Activated T-cell treated with anti-CD3 and anti-CD28 coated beads for 1 hour (primary cell): ENCODE results near the gene ZBBX.
A peak's percentile ranks its signal among the peaks of the same experiment; 100 is the strongest.
"Not testable (repeated sequence)": the region's sequence is repeated elsewhere in the genome, so short reads cannot be mapped to it uniquely, and the experiment has no call there.

Source experiments
- DNase-seq: peaks from one replicate; pipeline ENCODE4 v3.0.0-alpha.2; 2020; ENCODE audit warnings: low read depth

ZBBX gene

GRCh38 chr3:167380004-167380689 is at the start of gene ZBBX:
TSS of gene ZBBX (minus strand) at chr3:167380297. CDS start at chr3:167372901, 7,396 bp downstream.
- peak; percentile 73 for DNase-seq

- not testable (repeated sequence) for DNase-seq
Measured at GRCh38 chr3:167426962-167427361, 46.9 kb upstream of the ZBBX start.

- not testable (repeated sequence) for DNase-seq
Measured at GRCh38 chr3:167422396-167422795, 42.3 kb upstream of the ZBBX start.

GRCh38 chr3:167409611-167410010 is 29.5 kb upstream of the ZBBX start:
- no peak for DNase-seq

- no peak for DNase-seq
Measured at GRCh38 chr3:167406876-167407492, 26.9 kb upstream of the ZBBX start.

- DNase-seq, result no peak
Measured at GRCh38 chr3:167397826-167398225, 17.7 kb upstream of the ZBBX start.

- no peak for DNase-seq
Measured at GRCh38 chr3:167396075-167396474, 16.0 kb upstream of the ZBBX start.

GRCh38 chr3:167394003-167394402 is 13.9 kb upstream of the ZBBX start:
- no peak for DNase-seq

- DNase-seq, result no peak
Measured at GRCh38 chr3:167382155-167382554, 2.1 kb upstream of the ZBBX start.

GRCh38 chr3:167375478-167375877 is 4.6 kb downstream of the ZBBX start:
- DNase-seq, result no peak

GRCh38 chr3:167372138-167372537 is 8.0 kb downstream of the ZBBX start:
- no peak for DNase-seq

- no peak for DNase-seq
Measured at GRCh38 chr3:167361948-167362347, 18.1 kb downstream of the ZBBX start.

GRCh38 chr3:167361306-167361705 is 18.8 kb downstream of the ZBBX start:
- no peak for DNase-seq

- DNase-seq, result no peak
Measured at GRCh38 chr3:167355446-167355845, 24.7 kb downstream of the ZBBX start.

GRCh38 chr3:167354751-167355150 is 25.3 kb downstream of the ZBBX start:
- DNase-seq, result no peak

- DNase-seq, result no peak
Measured at GRCh38 chr3:167350245-167350862, 29.7 kb downstream of the ZBBX start.

- DNase-seq, result no peak
Measured at GRCh38 chr3:167346171-167346570, 33.9 kb downstream of the ZBBX start.

- DNase-seq, result no peak
Measured at GRCh38 chr3:167330993-167331785, 48.9 kb downstream of the ZBBX start.

GRCh38 chr3:167323572-167323971 is 56.5 kb downstream of the ZBBX start:
- DNase-seq, result no peak

- DNase-seq, result no peak
Measured at GRCh38 chr3:167318996-167319615, 61.0 kb downstream of the ZBBX start.

- DNase-seq, result no peak
Measured at GRCh38 chr3:167318306-167318705, 61.8 kb downstream of the ZBBX start.

GRCh38 chr3:167306319-167306718 is 73.8 kb downstream of the ZBBX start:
- DNase-seq, result no peak
